D721Med (cell line): Measurements from ENCODE around the gene PLAC1.

Experiments used
- DNase-seq: peaks from one replicate; pipeline ENCODE4 v3.0.0; 2011; ENCODE audit warnings: low spot score; ENCODE audit not compliant: insufficient read length
- FAIRE-seq: peaks from 2 replicates; lab custom pipeline; 2011; peaks lifted over from hg19 to GRCh38; lab: Jason Lieb, UNC
- CTCF ChIP-seq: IDR thresholded peaks from 2 replicates; pipeline ENCODE4 v1.5.1; 2012; ENCODE audit warnings: mild to moderate bottlenecking, control low read depth; ENCODE audit not compliant: insufficient read depth; ENCODE audit errors: missing control alignments

Gene PLAC1

GRCh38 chrX:134528960-134529359 is 129.3 kb downstream of the PLAC1 start:
- TF ChIP-seq CTCF: no peak
- FAIRE-seq (no peak), DNase-seq (no peak)

GRCh38 chrX:134526399-134526798 is 131.9 kb downstream of the PLAC1 start:
- no peak for TF ChIP-seq CTCF
- no peak for DNase-seq
- FAIRE-seq: no peak

- FAIRE-seq (no peak), DNase-seq (no peak)
- no peak for TF ChIP-seq CTCF
These were observed 133.0 kb downstream of the PLAC1 start for GRCh38 chrX:134525086-134525792.

- FAIRE-seq (no peak), DNase-seq (no peak)
- TF ChIP-seq CTCF: no peak
These were observed 134.1 kb downstream of the PLAC1 start for GRCh38 chrX:134524181-134524580.

- no peak for DNase-seq
- peak; percentile 62 for TF ChIP-seq CTCF
- FAIRE-seq: no peak
These were observed 137.3 kb downstream of the PLAC1 start for GRCh38 chrX:134520860-134521390.
